OCI-LY1 (cell line): Measurements from ENCODE around the gene BRCA2.

ENCODE experiments used
- H2AFZ ChIP-seq: fragments of 200-600 bp; sonication (generic), shearing (Covaris generic); 2 replicates; pipeline ENCODE4 v1.6.0; 2014; ENCODE audit warnings: antibody characterized with exemption, mild to moderate bottlenecking, low read length
- H3F3A ChIP-seq: fragments of 200-600 bp; sonication (generic), shearing (Covaris generic); 2 replicates; pipeline ENCODE4 v1.6.0; 2014; ENCODE audit warnings: mild to moderate bottlenecking, antibody characterized with exemption, low read length, moderate library complexity; ENCODE audit not compliant: insufficient read depth
- H3K27ac ChIP-seq: fragments of 200-600 bp; sonication (generic); 2 replicates; pipeline ENCODE4 v1.5.1; 2014; ENCODE audit warnings: low read length, mixed run types, mild to moderate bottlenecking, low read depth; ENCODE audit not compliant: poor library complexity, severe bottlenecking
- H3K27me3 ChIP-seq: fragments of 200-600 bp; sonication (generic); 2 replicates; pipeline ENCODE4 v1.6.0; 2014; ENCODE audit warnings: antibody characterized with exemption, mild to moderate bottlenecking, low read length, moderate library complexity; ENCODE audit not compliant: insufficient read depth
- H3K36me3 ChIP-seq: fragments of 200-600 bp; sonication (generic); 2 replicates; pipeline ENCODE4 v1.6.1; 2014; ENCODE audit warnings: mild to moderate bottlenecking, antibody characterized with exemption, low read length, moderate library complexity, mixed read lengths; ENCODE audit not compliant: insufficient read depth
- H3K4me1 ChIP-seq: fragments of 200-600 bp; sonication (generic); 2 replicates; pipeline ENCODE4 v1.5.1; 2014; ENCODE audit warnings: mild to moderate bottlenecking, low read length, moderate library complexity; ENCODE audit not compliant: insufficient read depth, severe bottlenecking
- H3K4me2 ChIP-seq: fragments of 200-600 bp; sonication (generic), shearing (Covaris generic); 2 replicates; pipeline ENCODE4 v1.6.1; 2014; ENCODE audit warnings: low read length
- H3K4me3 ChIP-seq: fragments of 200-600 bp; sonication (generic); 2 replicates; pipeline ENCODE4 v1.5.1; 2014; ENCODE audit warnings: low read length, low read depth, mild to moderate bottlenecking, mixed read lengths; ENCODE audit not compliant: poor library complexity, severe bottlenecking
- H3K79me2 ChIP-seq: fragments of 200-600 bp; shearing (Covaris generic); 2 replicates; pipeline ENCODE4 v1.6.1; 2016; ENCODE audit warnings: mixed run types, low read length, mixed read lengths; ENCODE audit not compliant: insufficient read depth
- H3K9ac ChIP-seq: fragments of 200-600 bp; sonication (generic), shearing (Covaris generic); 2 replicates; pipeline ENCODE4 v1.6.1; 2014; ENCODE audit warnings: mild to moderate bottlenecking, low read length, mixed read lengths
- H3K9me2 ChIP-seq: fragments of 200-600 bp; sonication (generic), shearing (Covaris generic); 2 replicates; pipeline ENCODE4 v1.6.1; 2014; ENCODE audit warnings: low read depth, mild to moderate bottlenecking, low read length, mixed read lengths
- H3K9me3 ChIP-seq: fragments of 200-600 bp; shearing (Covaris generic); 2 replicates; pipeline ENCODE4 v1.6.1; 2014; ENCODE audit warnings: low read length, mixed read lengths
- H4K20me1 ChIP-seq: fragments of 200-600 bp; sonication (generic), shearing (Covaris generic); 2 replicates; pipeline ENCODE4 v1.6.0; 2016; ENCODE audit warnings: mild to moderate bottlenecking, low read length; ENCODE audit not compliant: insufficient read depth
- CTCF ChIP-seq: fragments of 200-600 bp; sonication (generic), shearing (Covaris generic); IDR thresholded peaks from 2 replicates; pipeline ENCODE4 v1.5.1; 2017; ENCODE audit warnings: mild to moderate bottlenecking, antibody characterized with exemption, low read length, moderate library complexity, mixed read lengths
- EZH2 ChIP-seq: fragments of 200-600 bp; sonication (generic), shearing (Covaris generic); IDR thresholded peaks from 2 replicates; pipeline ENCODE4 v1.8.0; 2017; ENCODE audit warnings: borderline replicate concordance, mixed run types, mild to moderate bottlenecking, antibody characterized with exemption, low read length, moderate library complexity, mixed read lengths

The BRCA2 gene

GRCh38 chr13:32277839-32278238, 37.5 kb upstream of the BRCA2 start:
- H3K4me2 ChIP-seq, result no peak overlapping the region
- no peak overlapping the region for H2AFZ ChIP-seq
- H3K79me2 ChIP-seq, result no peaks in the 10 kb centered on the region
- no peaks in the 10 kb centered on the region for H3K9me2 ChIP-seq
- no peaks in the 10 kb centered on the region for H3K9me3 ChIP-seq
- no peak overlapping the region for H3K4me3 ChIP-seq
- no peak for TF ChIP-seq CTCF
- TF ChIP-seq EZH2, result no peak
- no peaks in the 10 kb centered on the region for H3K4me1 ChIP-seq
- no peaks in the 10 kb centered on the region for H3K36me3 ChIP-seq
- H3K27ac ChIP-seq, result no peak overlapping the region
- H4K20me1 ChIP-seq, result no peaks in the 10 kb centered on the region
- H3K27me3 ChIP-seq, result 0 out of 2 replicates have a peak, but pooled peaks cover 3% of the 10 kb centered on the region
- no peaks in the 10 kb centered on the region for H3F3A ChIP-seq
- H3K9ac ChIP-seq, result no peak overlapping the region

GRCh38 chr13:32278426-32278825, 36.9 kb upstream of the BRCA2 start:
- no peaks in the 10 kb centered on the region for H3F3A ChIP-seq
- no peaks in the 10 kb centered on the region for H3K9me2 ChIP-seq
- H4K20me1 ChIP-seq, result no peaks in the 10 kb centered on the region
- H2AFZ ChIP-seq, result no peak overlapping the region
- no peak overlapping the region for H3K4me3 ChIP-seq
- H3K79me2 ChIP-seq, result no peaks in the 10 kb centered on the region
- H3K9me3 ChIP-seq, result no peaks in the 10 kb centered on the region
- no peak overlapping the region for H3K27ac ChIP-seq
- no peak overlapping the region for H3K4me2 ChIP-seq
- H3K36me3 ChIP-seq, result no peaks in the 10 kb centered on the region
- 0 out of 2 replicates have a peak, but pooled peaks cover 3% of the 10 kb centered on the region for H3K27me3 ChIP-seq
- no peak overlapping the region for H3K9ac ChIP-seq
- no peaks in the 10 kb centered on the region for H3K4me1 ChIP-seq
- TF ChIP-seq EZH2 (no peak), CTCF (no peak)

GRCh38 chr13:32281096-32281495, 34.2 kb upstream of the BRCA2 start:
- Histone ChIP-seq H2AFZ (no peak overlapping the region), H3K9me3 (no peaks in the 10 kb centered on the region), H3K9me2 (no peaks in the 10 kb centered on the region), H3K4me3 (no peak overlapping the region), H3K4me2 (no peak overlapping the region), H3K9ac (no peak overlapping the region), H3K79me2 (no peaks in the 10 kb centered on the region), H4K20me1 (no peaks in the 10 kb centered on the region), H3F3A (no peaks in the 10 kb centered on the region), H3K27me3 (0 out of 2 replicates have a peak, but pooled peaks cover 3% of the 10 kb centered on the region), H3K36me3 (no peaks in the 10 kb centered on the region), H3K27ac (no peak overlapping the region), H3K4me1 (no peaks in the 10 kb centered on the region)
- no peak for TF ChIP-seq CTCF
- no peak for TF ChIP-seq EZH2
